SW 1271 (cell line): ENCODE results near the gene FCHSD1.
"Not testable (repeated sequence)": the region's sequence is repeated elsewhere in the genome, so short reads cannot be mapped to it uniquely, and the experiment has no call there.

ENCODE experiments used
- DNase-seq, 2 experiments: peaks; one replicate each; lab custom pipeline; 2025; lab: John Stamatoyannopoulos, UW

Gene FCHSD1

DNA sequence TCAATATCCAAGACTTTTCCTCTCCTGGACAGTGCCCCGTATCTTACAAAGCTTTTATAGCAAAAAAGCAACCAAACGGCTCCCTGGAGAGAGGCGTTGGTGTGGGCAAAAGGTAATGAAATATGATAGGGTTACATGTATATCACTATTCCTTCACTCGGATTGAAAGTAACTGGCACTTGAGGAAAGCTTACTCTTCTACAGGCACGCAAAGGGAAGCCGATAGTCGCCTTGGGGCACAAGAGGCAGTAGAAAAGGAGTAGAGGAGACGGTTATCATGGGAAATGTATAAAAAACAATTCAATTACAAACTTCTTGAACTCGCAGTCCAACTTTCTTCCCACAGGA is 33.6 kb downstream of the FCHSD1 start:
- no peak for DNase-seq

- DNase-seq, result no peak
These were observed 34.1 kb downstream of the FCHSD1 start for GRCh38 chr5:141617128-141617527.

DNA sequence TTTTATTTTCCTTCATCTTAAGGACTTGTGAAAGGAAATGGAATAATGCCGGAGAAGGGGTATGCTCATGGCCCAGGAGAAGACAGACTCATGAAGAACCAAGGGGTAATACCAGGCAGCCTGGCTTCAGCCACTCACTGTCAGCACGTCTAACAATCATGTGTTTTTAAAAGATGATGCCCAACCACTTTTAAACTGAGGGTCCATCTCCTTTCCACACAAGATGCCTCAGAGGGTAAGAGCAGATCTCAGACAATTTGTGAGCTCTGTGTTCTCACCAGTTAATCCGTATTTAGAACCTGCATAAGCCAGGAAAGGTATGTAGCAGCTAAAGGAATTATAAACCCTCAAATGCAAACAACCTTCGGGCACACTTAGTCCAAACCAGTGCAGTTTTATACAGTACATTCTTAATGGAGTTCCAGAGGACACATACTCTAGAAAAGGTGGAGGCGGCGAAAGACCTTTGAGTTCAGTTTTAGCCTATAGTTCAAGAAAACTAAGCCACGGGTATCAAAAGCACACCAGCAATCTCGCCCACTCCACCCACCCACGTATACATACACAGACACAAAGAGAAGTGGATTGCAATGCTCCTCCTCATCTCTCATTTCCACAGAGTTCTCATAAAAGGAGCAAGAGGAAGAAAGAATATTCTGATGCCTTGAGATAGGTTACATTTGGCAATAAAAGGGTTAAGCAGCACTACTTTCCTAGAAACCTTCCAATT is 35.1 kb downstream of the FCHSD1 start:
- DNase-seq, result no peak

- no peak for DNase-seq
These were observed 37.9 kb downstream of the FCHSD1 start for GRCh38 chr5:141613344-141613743.

GRCh38 chr5:141611289-141611688 is 39.9 kb downstream of the FCHSD1 start:
- DNase-seq, result no peak

DNA sequence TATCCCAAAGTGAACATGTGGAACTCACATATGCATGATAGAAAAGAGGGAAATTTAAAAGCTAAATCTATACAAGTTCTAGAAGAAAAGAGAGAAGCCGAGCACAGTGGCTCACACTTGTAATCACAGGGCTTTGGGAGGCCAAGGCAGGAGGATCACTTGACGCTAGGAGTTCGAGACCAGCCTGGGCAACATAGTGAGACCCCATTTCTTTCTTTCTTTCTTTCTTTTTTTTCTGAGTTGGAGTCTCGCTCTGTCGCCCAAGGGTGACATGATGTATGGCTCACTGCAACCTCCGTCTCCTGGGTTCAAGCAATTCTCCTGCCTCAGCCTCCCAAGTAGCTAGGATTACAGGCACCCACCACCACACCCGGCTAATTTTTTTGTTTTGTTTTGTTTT is 41.3 kb downstream of the FCHSD1 start:
- not testable (repeated sequence) for DNase-seq

- DNase-seq, result no peak
These were observed 42.2 kb downstream of the FCHSD1 start for GRCh38 chr5:141609044-141609443.

DNA sequence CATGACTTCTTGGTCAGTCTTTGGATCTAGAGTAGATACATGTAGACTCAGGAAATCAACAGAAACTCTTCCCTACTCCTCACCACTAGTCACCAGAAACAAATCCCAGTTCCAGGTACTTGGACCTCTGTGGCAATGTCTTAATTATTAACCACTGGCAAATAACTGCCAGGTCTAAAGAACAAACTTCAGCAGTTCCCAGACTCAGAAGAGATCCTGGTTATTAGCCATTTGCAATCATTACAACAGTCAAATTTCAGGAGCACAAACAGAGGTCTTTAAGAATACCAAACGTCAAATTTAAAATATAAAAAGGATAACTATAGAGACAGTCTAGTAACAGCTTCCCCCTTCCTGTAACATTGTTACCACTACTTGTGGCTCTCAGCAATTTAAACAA is 42.7 kb downstream of the FCHSD1 start:
- DNase-seq, result no peak

DNA sequence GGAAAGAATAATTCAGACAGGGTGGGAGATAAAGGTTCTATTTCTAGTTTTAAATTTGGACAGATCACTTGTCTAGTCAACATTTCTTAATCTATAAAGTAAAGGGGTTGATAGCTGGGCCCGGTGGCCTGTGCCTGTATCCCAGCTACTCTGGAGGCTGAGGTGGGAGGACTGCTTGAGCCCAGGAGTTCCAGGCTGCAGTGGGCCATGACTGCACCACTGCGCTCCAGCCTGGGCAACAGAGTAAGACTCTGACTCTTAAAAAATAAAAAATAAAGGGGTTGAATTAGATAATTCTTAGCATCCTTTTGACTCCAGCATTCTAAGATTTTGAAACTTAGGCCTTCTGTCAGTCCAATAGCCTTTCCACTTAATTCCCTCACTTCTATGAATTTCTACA is 43.2 kb downstream of the FCHSD1 start:
- no peak for DNase-seq

- DNase-seq, result no peak
These were observed 45.5 kb downstream of the FCHSD1 start for GRCh38 chr5:141605523-141606277.

- DNase-seq, result peak; percentile 89 to 97
These were observed 47.1 kb downstream of the FCHSD1 start for GRCh38 chr5:141603923-141604717.

DNA sequence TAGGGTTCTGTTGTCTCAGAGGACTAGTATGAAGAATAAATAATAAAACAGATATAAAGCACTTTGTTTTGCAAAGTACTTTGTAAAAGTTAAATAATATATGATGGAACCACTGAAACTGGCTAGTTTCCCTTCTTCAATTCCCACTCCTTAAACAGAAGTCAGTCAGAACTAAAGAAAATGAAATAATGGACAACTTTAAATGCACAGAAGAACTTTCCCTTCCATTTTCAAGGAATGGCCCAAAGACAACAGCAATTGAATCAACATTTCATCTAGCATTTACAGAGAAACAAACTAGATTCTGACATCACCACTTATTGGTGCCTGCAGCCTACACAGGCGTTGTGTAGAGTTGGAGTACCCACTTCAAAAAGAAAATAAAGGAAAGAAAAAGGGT is 48.6 kb downstream of the FCHSD1 start:
- DNase-seq, result no peak

- no peak for DNase-seq
These were observed 52.5 kb downstream of the FCHSD1 start for GRCh38 chr5:141598391-141599345.

DNA sequence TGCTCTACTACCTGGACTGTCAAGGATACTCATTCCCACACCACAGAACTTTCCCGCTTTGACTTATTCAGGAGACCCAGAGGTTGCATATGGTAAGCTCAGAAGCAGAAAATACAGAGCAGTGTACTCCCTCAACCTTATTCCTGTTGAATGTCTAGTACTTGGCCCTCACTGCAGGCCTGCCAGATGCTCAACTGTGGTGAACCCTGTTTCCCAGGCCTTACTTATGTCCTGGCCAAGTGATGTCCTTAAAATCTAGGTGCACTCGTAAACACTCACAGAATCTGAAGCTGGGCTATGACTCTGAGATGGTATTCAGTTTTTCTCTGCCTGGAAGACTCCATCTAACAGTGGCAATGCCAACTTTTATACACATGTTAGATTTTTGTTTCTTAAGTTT is 53.4 kb downstream of the FCHSD1 start:
- no peak for DNase-seq

- no peak for DNase-seq
These were observed 53.8 kb downstream of the FCHSD1 start for GRCh38 chr5:141597394-141597793.

- DNase-seq, result no peak
These were observed 54.4 kb downstream of the FCHSD1 start for GRCh38 chr5:141596867-141597266.

DNA sequence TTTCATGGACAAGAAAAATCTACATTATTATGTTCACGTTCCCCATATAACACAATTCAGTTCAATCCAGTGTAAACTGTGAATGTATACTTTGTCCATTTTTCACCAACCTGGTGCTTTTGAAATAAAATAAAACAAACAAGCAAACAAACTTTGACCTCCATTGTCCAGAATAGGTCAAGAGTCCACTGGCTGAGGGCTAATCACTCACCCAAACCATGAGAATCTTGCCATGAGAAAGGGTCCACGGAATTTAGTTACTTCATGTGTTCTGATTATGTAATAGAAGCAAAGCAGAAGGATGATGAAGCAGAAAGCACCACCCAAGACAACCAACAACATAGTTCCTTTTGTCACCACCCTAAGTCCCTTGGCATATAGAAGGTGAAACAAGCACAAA is 61.1 kb downstream of the FCHSD1 start:
- DNase-seq, result no peak
